ENCODE measurements around the gene HERC2.
"Not testable (repeated sequence)": the region's sequence is repeated elsewhere in the genome, so short reads cannot be mapped to it uniquely, and the experiment has no call there.

HERC2 gene

DNA sequence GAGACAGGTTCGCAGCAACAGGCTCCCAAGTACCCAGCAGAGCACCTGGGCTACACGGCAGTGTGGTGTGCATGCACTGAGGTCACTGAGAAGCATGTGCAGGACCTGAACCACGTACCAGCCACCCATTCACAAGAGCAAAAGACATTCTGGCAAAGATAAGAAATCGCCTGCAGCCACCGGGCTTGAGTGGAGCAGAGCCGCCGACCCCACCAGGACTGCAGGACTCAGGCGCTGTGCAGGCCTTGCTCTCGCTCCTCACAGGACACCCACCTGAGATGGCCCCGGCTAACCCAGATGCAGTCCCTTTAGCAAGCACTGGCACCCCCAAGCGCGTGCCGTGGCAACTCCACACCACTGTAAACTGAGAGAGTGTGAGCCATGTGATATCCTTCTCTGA, 190.6 kb downstream of the HERC2 start:
- DNase-seq (ENCODE audit: low spot score): no peak

DNA sequence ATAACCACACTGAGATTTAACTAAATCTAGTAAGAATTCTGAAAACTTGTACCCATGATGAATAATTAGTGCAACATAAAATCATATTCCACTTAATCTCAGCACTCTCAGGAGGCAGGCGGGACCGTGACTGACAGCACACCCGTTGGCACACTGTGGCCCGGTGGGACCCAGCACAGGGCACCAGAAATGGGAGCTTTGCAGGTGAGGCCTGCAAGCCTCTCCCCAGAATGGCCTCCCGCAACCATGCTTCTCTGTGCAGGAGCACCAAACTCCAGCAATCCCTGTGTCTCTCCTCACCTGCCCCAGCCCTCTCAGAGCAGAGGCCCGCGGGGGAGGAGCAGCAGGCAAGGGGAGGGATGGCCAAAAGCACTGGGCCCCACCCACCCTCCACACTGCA, 191.3 kb downstream of the HERC2 start:
- DNase-seq (ENCODE audit: low spot score): no peak

GRCh38 chr15:28129231-28129848, 192.6 kb downstream of the HERC2 start:
- no peak for DNase-seq (ENCODE audit: low spot score)

DNA sequence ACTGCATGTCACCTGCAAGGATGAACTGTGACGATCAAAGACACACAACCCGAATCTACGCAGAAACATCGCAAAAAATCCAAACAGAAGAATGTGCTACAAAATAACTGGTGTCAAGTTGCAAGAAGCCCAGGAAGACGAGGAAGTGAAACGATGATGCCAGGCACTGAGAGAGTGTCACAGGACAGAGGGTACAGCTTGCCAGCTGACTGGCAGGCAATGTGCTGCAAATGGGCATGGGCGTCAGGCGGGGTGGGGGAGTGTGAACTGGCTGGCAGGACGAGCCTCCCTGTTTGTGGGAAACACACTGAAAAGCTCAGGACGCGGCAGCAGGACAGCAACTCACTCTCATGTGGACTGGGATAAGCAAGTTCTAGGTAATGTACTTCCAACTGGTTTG, 193.9 kb downstream of the HERC2 start:
- peak; percentile 80 for DNase-seq (ENCODE audit: low spot score)

GRCh38 chr15:28127036-28127435, 194.9 kb downstream of the HERC2 start:
- no peak for DNase-seq (ENCODE audit: low spot score)

- DNase-seq (ENCODE audit: low spot score): peak; percentile 67
These were observed 196.0 kb downstream of the HERC2 start for GRCh38 chr15:28125673-28126651.

- no peak for DNase-seq (ENCODE audit: low spot score)
These were observed 197.1 kb downstream of the HERC2 start for GRCh38 chr15:28124841-28125240.

GRCh38 chr15:28123408-28124023, 198.5 kb downstream of the HERC2 start:
- no peak for DNase-seq (ENCODE audit: low spot score)

DNA sequence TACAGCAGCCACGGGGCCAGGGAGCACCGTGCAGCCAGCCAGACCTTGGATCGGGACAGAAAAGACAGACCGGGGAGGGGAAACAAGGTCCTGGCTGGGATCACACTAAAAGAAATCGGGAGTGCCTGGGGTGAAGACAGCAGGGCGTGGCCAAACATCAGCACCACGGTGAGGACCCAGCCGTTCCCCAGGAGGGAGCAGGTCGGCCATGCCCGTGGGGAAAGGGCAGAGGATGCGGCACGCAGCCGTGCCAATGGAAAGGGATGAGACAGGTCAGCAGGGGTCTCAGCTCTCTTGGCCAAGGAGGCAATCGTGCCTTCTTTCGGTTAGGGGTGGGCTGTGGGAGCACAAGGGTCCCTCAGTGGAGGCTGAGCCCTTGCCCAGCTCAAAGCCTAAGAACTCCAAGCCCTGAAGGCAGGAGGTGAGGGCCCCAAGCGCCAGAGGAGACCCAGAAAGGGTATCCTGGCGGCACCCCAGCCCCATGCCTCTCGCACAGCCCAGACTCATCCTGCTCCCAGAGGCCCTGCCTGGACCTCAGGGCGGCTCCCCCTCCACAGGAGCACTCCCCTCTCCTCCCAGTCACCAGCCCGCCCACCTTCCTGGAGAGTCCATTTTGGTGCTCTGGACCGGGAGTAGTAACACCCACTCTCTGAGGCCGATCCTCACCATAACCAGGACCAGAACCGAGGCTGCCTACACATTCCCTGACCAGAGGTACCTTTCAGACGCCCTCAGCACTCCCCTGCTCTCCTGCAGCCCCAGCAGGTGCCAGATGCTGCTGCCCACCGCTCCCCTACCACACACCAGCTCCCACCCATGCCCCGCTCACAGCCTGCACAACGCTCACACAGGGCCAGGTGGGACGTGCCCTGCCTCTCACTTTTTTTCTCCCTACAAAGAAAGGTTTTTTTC, 199.7 kb downstream of the HERC2 start:
- no peak for DNase-seq (ENCODE audit: low spot score)

GRCh38 chr15:28121577-28121976, 200.4 kb downstream of the HERC2 start:
- not testable (repeated sequence) for DNase-seq (ENCODE audit: low spot score)

DNA sequence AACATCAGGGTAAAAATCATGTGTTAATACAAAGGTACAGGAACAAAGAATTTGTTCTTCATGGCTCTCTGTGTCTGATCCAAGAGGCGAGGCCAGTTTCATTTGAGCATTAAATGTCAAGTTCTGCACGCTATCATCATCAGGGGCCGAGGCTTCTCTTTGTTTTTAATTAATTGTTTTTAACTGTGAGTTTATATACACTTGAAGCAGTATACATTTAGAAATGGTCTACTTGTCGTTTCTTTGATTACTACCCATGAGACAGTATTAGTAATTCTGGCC, 201.7 kb downstream of the HERC2 start:
- no peak for DNase-seq (ENCODE audit: low spot score)

DNA sequence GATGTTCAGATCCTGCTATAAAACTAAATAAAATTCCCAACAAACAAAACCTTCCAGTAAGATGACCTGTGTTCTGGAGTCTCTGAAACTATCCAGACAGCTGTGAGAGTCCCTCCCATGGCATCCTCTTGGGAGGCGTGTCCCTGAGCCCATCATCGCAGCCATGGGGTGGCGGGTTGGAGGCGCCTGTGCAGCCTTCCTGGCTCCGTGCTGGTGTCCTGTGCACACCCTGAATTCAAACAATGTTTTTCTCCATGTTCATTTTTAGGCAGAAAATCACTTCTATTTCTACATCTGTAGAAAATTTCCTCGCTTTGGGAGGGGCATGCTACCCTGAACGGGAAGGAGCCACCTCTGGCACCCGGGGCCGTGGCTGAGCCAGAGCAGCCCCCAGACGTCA, 203.4 kb downstream of the HERC2 start:
- DNase-seq (ENCODE audit: low spot score): no peak

GRCh38 chr15:28118083-28118482, 203.9 kb downstream of the HERC2 start:
- no peak for DNase-seq (ENCODE audit: low spot score)

DNA sequence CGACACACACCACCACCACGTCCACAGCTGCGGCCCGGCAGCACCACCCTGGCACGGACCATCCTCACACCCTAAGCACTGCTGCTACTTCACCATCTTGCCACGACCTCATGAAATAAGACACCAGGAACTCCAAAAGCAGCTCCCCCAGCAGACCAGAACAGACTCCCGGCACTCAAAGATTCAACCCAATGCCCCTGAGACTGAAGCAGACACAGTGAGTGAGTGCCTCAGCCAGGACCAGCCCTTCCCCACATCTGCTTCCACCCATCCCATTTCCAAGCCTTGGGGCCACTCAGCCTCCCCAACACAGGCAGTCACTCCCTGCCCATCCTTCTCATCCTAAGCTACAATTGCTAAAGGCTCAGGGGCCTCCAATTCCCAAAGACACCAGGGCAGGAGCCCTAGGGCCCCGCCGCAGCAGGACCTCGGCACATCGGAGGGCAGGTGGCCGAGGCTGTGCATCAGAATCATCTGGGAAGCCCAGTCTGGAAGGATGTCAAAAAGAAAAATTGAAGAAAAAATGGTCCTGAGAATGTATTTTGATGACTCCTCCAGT, 204.5 kb downstream of the HERC2 start:
- no peak for DNase-seq (ENCODE audit: low spot score)

DNA sequence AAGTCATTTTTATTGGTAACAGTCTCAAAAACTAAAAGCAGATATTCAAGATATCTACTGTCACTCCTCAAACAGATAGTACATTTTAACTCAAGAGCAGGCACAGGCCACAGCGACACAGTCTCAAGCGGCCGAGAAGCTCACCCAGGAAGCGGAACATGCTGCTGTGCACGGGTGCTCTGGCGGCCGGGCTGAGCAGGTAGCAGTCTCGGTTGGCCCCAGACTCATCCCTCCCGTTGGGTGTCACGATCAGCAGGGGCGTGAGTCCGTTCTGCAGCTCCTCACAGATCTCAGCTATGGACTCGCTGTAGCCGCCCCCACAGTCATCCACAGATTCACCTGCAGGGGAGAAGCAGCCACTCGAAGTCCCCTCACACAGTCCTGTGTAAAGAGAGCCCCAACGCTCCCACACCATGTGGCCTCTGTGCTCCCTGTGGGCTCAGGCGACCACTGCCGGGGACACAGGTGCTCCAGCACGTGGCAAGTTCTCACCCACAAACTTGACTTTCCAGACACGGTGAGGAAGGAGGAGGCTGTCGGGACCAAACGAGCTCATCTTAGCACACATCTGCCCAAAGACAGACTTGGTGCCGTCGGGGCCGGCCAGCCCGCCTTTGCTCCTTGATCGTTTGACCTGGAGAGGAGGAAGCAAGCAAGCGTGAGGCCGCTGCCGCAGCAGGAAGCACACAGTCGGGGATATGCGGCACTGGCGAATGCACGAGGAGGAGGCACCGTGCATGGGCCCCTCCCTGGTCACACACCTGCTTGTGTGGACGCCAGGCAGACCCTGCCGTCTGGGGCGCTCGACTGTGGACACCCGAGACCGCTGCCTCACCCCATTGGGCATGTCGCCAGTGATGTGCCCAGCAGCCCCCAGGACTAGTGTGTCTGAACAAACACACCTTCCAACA, 205.2 kb downstream of the HERC2 start:
- no peak for DNase-seq (ENCODE audit: low spot score)

DNA sequence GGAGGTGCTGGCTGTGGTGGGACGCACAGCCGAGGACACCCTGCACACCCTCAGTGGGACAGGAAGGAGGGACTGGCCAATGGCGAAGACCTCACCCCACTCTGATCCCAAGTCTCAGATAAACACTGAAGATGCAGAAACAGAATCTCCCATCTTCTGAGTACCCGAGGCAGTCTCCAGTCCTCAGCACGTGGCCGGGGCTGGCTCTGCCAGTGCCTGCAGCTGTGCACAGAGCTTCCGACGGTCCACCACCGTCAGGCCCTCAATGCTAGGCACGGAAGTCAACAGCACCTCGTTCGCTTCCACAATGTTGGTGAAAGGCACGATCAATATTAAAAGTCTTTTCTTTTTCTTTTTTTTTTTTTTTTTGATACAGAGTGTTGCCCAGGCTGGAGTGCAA, 206.1 kb downstream of the HERC2 start:
- no peak for DNase-seq (ENCODE audit: low spot score)

DNA sequence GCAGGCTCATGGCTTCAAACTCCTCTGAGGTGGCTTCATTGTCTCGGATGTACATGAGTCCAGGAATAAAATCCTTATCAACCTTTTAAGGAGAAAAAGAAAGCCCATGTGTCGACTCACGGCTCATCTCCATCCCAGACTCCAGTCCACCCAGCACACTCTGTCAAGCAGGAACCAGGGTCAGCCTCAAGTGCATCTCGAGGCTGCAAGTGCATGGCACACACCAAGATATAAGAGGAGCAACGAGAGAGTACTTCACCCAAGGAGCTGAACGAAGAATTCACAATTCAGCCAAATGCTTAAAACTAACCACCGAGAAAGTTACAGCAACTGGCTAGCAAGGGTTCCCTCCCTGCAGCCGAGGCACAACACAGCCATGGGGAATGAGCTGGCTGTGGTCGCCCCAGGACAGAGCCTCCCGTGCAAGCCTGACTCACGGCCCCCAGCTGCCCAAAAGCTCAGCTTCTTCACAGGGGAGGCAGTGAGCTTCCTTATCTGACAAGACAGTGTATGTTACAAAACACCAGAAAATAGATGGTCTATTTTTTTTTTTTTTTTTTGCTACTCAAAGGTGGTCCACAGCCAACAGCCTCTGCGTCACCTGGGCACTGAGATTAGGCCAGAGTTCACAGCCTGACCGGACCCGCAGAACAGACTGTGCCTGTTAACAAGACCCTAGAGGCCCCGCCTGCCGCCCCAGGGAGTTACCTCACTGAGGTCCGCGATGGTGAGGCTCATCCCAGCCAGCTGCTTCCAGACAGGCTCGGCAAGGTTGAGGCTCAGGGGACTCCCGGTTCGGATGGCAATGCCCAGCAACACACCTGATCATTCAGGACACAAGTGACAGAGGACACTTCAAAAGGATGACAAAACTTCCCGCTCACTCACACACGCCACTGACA, 207.0 kb downstream of the HERC2 start:
- no peak for DNase-seq (ENCODE audit: low spot score)

DNA sequence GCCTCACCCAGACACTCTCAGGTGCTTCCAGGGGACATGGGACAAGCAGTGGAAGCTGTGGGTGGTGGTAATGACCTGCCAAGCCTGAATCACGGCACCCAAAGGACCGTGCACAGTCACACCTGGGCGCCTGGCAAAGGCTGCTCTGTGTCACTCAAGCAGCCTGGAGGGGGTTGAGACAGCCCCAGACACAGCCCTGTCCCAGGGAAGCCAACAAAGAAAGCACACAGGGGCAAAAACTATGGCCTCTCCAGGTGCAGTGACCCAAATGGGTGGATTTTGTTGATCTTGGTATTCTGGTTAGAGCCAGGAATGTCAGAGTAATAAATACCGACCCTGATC, 207.9 kb downstream of the HERC2 start:
- no peak for DNase-seq (ENCODE audit: low spot score)

- DNase-seq (ENCODE audit: low spot score): no peak
These were observed 208.4 kb downstream of the HERC2 start for GRCh38 chr15:28113394-28114113.

Data from putamen (tissue), 1 donor.